OCI-LY1 (cell line): ENCODE results near the gene CPXM1.

Source experiments
- EZH2 ChIP-seq: fragments of 200-600 bp; sonication (generic), shearing (Covaris generic); IDR thresholded peaks from 2 replicates; pipeline ENCODE4 v1.8.0; 2017; ENCODE audit warnings: borderline replicate concordance, mixed run types, mild to moderate bottlenecking, antibody characterized with exemption, low read length, moderate library complexity, mixed read lengths
- TF ChIP-seq, protein P1 (sequence below): fragments of 200-600 bp; sonication (generic), shearing (Covaris generic); IDR thresholded peaks from 2 replicates; pipeline ENCODE4 v1.5.1; 2017; ENCODE audit warnings: mild to moderate bottlenecking, antibody characterized with exemption, low read length, moderate library complexity, mixed read lengths

DNA sequence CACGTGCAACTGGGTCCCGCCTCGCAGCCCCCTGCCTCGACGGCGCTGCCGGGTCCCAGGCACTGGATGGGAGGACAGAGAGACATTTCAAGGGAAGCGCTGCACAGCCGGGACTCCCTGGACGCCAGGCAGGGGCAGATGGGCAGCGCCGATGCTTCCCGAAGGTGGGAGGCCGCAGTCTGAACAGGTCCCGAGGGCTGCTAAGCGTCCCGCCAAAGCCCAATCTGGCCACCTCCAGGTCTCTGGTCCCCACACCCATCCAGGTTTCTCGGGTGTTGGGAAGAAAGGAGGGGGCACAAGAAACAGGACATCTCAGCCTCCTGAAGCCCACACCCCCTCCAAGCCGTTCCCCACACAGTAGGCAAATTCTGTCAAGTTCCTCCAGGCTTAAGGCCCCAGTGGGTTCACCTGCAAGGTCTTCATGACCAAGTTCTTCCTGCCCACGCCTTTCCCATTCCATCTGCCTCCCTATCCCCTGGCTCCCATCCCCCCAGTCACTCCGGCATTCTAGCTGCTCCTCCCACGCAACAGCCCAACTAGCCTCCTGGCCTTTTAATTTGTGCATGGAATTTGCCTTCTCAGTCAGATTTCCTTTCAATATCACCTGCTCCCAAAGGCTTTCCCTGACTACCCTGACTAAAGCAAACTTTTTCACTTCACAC lies 5.4 kb upstream of the CPXM1 start:
- TF ChIP-seq, protein P1, sequence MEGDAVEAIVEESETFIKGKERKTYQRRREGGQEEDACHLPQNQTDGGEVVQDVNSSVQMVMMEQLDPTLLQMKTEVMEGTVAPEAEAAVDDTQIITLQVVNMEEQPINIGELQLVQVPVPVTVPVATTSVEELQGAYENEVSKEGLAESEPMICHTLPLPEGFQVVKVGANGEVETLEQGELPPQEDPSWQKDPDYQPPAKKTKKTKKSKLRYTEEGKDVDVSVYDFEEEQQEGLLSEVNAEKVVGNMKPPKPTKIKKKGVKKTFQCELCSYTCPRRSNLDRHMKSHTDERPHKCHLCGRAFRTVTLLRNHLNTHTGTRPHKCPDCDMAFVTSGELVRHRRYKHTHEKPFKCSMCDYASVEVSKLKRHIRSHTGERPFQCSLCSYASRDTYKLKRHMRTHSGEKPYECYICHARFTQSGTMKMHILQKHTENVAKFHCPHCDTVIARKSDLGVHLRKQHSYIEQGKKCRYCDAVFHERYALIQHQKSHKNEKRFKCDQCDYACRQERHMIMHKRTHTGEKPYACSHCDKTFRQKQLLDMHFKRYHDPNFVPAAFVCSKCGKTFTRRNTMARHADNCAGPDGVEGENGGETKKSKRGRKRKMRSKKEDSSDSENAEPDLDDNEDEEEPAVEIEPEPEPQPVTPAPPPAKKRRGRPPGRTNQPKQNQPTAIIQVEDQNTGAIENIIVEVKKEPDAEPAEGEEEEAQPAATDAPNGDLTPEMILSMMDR = no peak
- TF ChIP-seq EZH2 = no peak
